SH-SY5Y (cell line): Measurements from ENCODE around the gene CHFR.

Source experiments
- GATA2 ChIP-seq: IDR thresholded peaks from 2 replicates; pipeline ENCODE4 v1.6.1; 2011; ENCODE audit warnings: mild to moderate bottlenecking, low read depth, low read length
- GATA3 ChIP-seq: IDR thresholded peaks from 2 replicates; pipeline ENCODE4 v1.6.1; 2011; ENCODE audit warnings: low read depth, mild to moderate bottlenecking, low read length, moderate library complexity

- TF ChIP-seq GATA2 (no peak), GATA3 (no peak)
Observed at GRCh38 chr12:132784580-132784979, 102.8 kb downstream of the CHFR start.
